Activated CD4-positive, alpha-beta memory T cell treated with anti-CD3 and anti-CD28 coated beads for 36 hours (primary cell): Measurements from ENCODE around the gene VPS37B. TPM values are rescaled to one million over a fixed set of nuclear protein-coding genes. Genes with fewer than 3 reads are reported as not detected.
"Not testable (repeated sequence)": the region's sequence is repeated elsewhere in the genome, so short reads cannot be mapped to it uniquely, and the experiment has no call there.

Experiments used
- CTCF ChIA-PET: fragments of 350-600 bp; sonication (Branson Sonifier 250); formaldehyde crosslinking; loops from one replicate; lab custom pipeline; 2021; ENCODE audit warnings: antibody characterized with exemption, inconsistent platforms; lab: Charles Lee
- POLR2A ChIA-PET: fragments of 350-600 bp; sonication (Branson Sonifier 250); formaldehyde crosslinking; loops from one replicate; lab custom pipeline; 2021; ENCODE audit warnings: antibody characterized with exemption; lab: Charles Lee
- DNase-seq: peaks from one replicate; pipeline ENCODE4 v3.0.0-alpha.2; 2020
- H3K27ac Mint-ChIP-seq: one replicate; pipeline ENCODE4 v1.8.0; 2021; ENCODE audit warnings: mixed read lengths
- H3K27me3 Mint-ChIP-seq: one replicate; pipeline ENCODE4 v1.8.0; 2021; ENCODE audit warnings: mixed read lengths
- H3K36me3 Mint-ChIP-seq: one replicate; pipeline ENCODE4 v1.8.0; 2021; ENCODE audit warnings: mixed read lengths
- H3K4me1 Mint-ChIP-seq: one replicate; pipeline ENCODE4 v1.8.0; 2021; ENCODE audit warnings: low read depth, mixed read lengths
- H3K4me3 Mint-ChIP-seq: one replicate; pipeline ENCODE4 v1.8.0; 2021; ENCODE audit warnings: mild to moderate bottlenecking, mixed read lengths
- H3K9me3 Mint-ChIP-seq: one replicate; pipeline ENCODE4 v1.8.0; 2021; ENCODE audit warnings: mixed read lengths
- intact Hi-C: fragments of 100-400 bp; cut with micrococcal nuclease; formaldehyde crosslinking; loops from one replicate; pipeline ENCODE4 v1.15.1; 2023
- total RNA-seq, 2 experiments: library from RNA; stranded (reverse); gene quantifications; one replicate each; pipeline ENCODE4 v1.2.3, GENCODE V29; 2021

The VPS37B gene
- total RNA-seq, 2 experiments from 2014 or later, result 10.0 to 10.4 TPM

DNA sequence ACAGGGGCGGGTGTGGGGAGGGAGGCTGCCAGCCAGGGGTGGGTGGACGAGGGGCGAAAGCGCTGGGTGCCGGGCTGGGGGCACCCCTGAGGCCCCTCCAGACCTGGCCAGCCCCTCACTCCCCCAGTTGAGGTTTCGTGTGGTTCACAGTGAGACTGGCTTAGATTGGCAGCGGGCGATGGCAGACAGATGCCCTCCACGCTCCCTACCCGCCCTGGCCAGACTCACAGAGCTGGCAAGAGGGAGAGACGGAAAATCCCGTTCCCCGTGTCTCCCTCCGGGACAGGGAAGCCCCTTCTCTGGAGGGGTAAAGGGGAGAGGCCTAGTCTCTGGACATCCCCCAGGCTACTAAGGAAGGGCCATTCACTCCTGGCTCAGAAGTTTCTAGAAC is 33.2 kb upstream of the VPS37B start:
- no peak overlapping the region for H3K27ac Mint-ChIP-seq
- no peaks in the 10 kb centered on the region for H3K9me3 Mint-ChIP-seq
- CTCF ChIA-PET, result interaction anchor here (0.9 kb wide), 1 partner anchor 68 kb away, joined by 3 read pairs; no protein-coding TSS in a partner anchor
- DNase-seq, result no peak
- no peak overlapping the region for H3K4me3 Mint-ChIP-seq
- intact Hi-C loops, result no loop called here
- POLR2A ChIA-PET, result no interaction called here
- H3K4me1 Mint-ChIP-seq, result no peaks in the 10 kb centered on the region
- no peaks in the 10 kb centered on the region for H3K27me3 Mint-ChIP-seq
- H3K36me3 Mint-ChIP-seq, result no peaks in the 10 kb centered on the region

DNA sequence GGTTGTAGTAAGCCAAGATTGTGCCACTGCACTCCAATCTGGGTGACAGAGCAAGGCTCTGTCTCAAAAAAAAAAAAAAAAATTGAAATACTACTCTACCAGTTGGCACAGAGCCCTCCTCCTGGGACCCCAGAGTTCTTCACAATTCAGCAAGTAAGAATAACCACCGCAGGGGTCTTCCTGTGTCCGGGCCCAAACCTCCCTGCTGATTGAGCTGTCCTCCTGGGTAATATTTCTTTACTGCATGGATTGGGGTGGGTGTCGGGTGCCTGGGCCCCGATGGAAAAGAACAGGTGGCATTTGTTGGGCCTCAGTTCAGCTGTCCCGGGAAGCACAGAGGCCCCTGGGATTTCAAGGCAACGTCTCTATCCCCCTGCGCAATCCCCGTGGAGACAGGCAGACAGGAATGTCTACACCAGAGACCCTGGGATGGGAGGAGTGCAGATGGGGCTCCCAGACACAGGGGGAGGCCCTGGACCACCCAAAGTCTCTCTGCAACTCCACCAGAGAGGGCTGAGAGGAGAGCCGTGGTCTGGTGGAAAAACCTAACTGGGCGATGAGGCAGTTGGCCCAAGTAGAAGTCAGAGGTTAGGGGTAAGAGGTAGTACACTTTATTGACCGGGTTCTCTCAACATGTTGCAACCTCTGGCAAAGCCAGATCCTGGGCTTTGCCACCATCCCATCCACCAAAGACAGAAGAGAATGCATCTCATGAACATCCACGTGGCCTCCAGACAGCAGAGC is 32.7 kb upstream of the VPS37B start:
- Mint-ChIP-seq H3K4me3 (no peak overlapping the region), H3K27me3 (no peaks in the 10 kb centered on the region), H3K4me1 (no peaks in the 10 kb centered on the region), H3K27ac (no peak overlapping the region), H3K9me3 (no peaks in the 10 kb centered on the region), H3K36me3 (no peaks in the 10 kb centered on the region)
- no peak for DNase-seq
- ChIA-PET CTCF (interaction anchor here (0.9 kb wide), 1 partner anchor 68 kb away, joined by 3 read pairs; no protein-coding TSS in a partner anchor), POLR2A (no interaction called here)
- intact Hi-C loops, result no loop called here

DNA sequence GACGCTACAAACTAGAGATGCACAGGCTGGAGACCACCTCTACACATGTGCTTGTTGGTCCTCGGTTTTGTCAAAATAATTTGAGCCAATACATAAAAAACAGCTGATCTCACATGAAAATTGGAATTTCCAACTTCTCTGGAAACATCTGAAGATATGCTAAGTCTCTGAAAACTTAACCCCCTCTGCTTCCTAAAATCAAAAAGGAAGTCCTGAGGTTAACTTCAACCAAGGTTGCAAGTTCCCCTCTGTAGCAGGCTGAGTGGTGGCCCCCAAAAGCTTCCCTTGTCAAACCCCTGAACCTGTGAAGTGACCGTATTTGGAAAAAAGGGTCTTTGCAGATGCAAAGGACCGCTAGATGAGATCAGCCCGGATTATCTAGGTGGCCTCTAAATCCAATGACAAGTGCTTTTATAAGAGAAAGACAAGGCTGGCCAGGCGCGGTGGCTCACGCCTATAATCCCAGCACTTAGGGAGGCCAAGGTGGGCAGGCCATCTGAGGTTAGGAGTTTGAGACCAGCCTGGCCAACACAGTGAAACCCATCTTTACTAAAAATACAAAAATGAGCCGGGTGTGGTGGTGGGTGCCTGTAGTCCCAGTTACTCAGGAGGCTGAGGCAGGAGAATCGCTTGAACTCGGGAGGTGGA is 32.0 kb upstream of the VPS37B start:
- ChIA-PET POLR2A (no interaction called here), CTCF (interaction anchor here (0.9 kb wide), 1 partner anchor 67 kb away, joined by 3 read pairs; no protein-coding TSS in a partner anchor)
- Mint-ChIP-seq H3K27me3 (no peaks in the 10 kb centered on the region), H3K4me3 (no peak overlapping the region), H3K9me3 (no peaks in the 10 kb centered on the region), H3K27ac (no peak overlapping the region), H3K36me3 (no peaks in the 10 kb centered on the region), H3K4me1 (no peaks in the 10 kb centered on the region)
- no peak for DNase-seq
- intact Hi-C loops, result no loop called here

DNA sequence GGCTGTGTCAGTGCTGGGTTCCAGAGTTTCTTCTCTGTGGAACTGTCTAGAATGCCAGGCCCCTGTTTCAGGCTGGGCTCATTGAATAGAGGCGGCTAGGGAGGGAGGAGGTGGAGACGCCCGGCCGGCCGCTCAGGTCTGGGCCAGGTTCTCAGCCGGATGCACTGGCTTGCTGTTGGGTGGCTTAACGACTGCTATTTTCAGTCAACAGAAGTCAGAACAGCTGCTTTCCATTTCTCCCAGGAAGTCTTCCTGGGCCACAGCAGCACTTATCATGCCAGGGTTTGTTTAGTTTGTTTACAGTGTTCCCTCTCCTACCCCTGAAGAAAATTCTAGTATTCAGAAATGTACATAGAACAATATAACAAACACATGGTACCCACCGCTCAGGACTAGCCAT is 26.0 kb upstream of the VPS37B start:
- no peak for DNase-seq
- H3K36me3 Mint-ChIP-seq, result no peaks in the 10 kb centered on the region
- no peaks in the 10 kb centered on the region for H3K27me3 Mint-ChIP-seq
- no peaks in the 10 kb centered on the region for H3K4me1 Mint-ChIP-seq
- ChIA-PET POLR2A (no interaction called here), CTCF (no interaction called here)
- no peak overlapping the region for H3K27ac Mint-ChIP-seq
- no peaks in the 10 kb centered on the region for H3K9me3 Mint-ChIP-seq
- intact Hi-C loops, result no loop called here
- H3K4me3 Mint-ChIP-seq, result no peak overlapping the region

DNA sequence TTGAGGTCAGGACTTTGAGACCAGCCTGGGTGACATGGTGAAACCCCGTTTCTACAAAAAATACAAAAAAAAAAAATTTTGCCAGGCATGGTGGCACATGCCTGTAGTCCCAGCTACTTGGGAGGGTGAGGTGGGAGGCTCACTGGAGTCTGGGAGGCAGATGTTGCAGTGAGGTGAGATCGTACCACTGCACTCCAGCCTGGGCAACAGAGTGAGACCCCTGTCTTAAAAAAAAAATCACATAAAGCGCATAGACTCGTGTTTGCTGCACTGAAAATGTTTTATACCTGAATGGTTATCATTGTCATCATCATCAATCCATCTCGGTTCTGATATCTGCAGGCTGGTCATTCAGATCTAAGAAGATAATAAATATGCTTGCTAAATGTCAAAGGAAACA is 24.8 kb upstream of the VPS37B start:
- Mint-ChIP-seq H3K4me1 (peaks cover 3% of the 10 kb centered on the region), H3K9me3 (no peaks in the 10 kb centered on the region), H3K36me3 (no peaks in the 10 kb centered on the region), H3K4me3 (no peak overlapping the region), H3K27me3 (no peaks in the 10 kb centered on the region), H3K27ac (no peak overlapping the region)
- ChIA-PET POLR2A (no interaction called here), CTCF (no interaction called here)
- no peak for DNase-seq
- intact Hi-C loops, result no loop called here

DNA sequence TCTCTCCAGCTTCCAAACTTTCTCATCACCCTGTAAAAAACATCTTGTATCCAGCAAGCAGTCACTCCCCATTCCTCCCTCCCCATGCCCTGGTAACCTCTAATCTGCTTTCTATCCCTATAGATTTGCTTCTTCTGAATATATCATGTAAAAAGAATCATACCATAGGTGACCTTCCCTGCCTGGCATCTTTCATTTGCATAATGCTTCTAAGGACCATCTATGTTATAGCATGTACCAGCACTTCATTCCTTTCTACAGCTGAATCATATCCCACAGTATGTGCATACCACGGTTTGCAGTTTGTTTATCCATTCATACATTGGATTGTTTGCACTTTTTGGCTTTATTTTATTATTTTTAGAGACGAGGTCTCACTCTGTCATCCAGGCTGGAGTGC is 22.9 kb upstream of the VPS37B start:
- POLR2A ChIA-PET, result no interaction called here
- Mint-ChIP-seq H3K4me3 (no peak overlapping the region), H3K9me3 (no peaks in the 10 kb centered on the region), H3K27me3 (no peaks in the 10 kb centered on the region), H3K4me1 (peaks cover 3% of the 10 kb centered on the region), H3K36me3 (no peaks in the 10 kb centered on the region), H3K27ac (no peak overlapping the region)
- CTCF ChIA-PET, result no interaction called here
- intact Hi-C loops, result no loop called here
- DNase-seq, result no peak

DNA sequence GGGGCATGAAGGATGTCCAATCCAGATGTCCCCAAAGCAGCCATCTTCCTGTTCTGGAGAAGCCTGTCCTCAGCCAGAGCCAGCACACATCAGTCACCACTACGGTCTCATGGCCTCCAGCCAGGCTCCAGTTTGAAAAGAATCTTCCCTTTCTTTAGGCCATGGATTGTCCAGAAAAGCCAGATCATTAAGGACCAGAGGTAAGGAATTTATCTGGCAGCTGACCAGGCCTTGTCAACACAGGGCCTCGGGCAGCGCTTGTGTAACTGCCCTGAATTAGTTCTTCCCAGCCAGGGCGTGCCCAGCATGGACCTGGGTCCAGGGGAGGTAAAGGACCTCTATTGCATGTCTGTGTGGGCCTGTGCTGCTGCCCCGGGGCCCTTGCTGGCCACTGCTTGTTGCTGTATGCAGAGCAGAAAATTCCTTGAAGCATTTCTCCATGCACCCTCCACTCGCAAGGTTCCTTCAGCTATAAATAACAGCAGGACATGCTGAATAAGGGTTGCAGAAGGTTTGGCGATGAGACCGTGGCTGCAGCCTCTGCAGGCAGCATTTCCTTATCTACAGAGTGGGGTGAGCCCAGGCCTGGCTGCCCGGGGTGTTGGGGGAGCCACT is 21.7 kb upstream of the VPS37B start:
- Mint-ChIP-seq H3K27me3 (no peaks in the 10 kb centered on the region), H3K9me3 (no peaks in the 10 kb centered on the region), H3K27ac (no peak overlapping the region), H3K4me1 (peaks cover 3% of the 10 kb centered on the region), H3K4me3 (no peak overlapping the region), H3K36me3 (no peaks in the 10 kb centered on the region)
- intact Hi-C loops, result no loop called here
- CTCF ChIA-PET, result no interaction called here
- POLR2A ChIA-PET, result no interaction called here
- no peak for DNase-seq

DNA sequence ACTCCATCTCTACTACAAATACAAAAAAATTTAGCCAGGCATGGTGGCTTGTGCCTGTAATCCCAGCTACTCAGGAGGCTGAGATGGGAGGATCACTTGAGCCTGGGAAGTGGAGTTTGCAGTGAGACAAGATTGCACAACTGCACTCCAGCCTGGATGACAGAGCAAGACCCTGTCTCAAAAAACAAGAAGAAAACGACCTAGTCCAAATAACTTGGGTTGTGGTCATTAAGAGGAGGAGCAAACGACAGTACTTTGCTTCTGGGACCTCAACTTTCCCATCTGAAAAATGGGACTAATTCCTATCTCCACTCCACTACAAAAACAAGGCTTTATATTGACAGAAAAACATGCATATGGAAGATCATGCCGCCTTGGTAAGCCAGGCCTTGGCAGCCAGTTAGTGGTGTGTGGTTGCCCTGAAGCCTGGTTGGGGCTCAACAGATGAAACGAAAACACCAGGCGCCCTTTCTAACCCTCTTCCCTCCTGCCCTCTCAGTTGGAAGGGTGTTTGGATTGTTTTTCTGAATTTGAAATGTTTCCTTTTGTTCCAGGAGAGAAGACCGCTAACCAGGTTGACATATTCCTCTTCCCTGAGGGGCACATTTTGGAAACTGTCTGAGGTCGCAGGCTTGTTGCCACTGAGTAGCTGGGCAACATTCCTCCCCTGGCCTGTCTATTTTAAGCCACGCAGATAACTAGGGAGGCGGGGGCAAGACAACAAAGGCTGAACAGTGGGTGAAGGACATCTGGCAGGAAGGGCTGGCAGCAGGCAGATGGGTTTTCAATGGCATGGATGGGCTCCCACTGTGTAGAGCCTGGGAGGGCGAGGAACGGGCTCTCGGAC is 13.7 kb upstream of the VPS37B start:
- POLR2A ChIA-PET, result no interaction called here
- Mint-ChIP-seq H3K4me1 (no peaks in the 10 kb centered on the region), H3K9me3 (no peaks in the 10 kb centered on the region), H3K27ac (no peak overlapping the region), H3K27me3 (no peaks in the 10 kb centered on the region), H3K36me3 (no peaks in the 10 kb centered on the region), H3K4me3 (no peak overlapping the region)
- no peak for DNase-seq
- intact Hi-C loops, result no loop called here
- CTCF ChIA-PET, result interaction anchor here (0.6 to 0.8 kb wide), 2 partner anchors 19 to 30 kb away, joined by 3 read pairs; no protein-coding TSS in a partner anchor

DNA sequence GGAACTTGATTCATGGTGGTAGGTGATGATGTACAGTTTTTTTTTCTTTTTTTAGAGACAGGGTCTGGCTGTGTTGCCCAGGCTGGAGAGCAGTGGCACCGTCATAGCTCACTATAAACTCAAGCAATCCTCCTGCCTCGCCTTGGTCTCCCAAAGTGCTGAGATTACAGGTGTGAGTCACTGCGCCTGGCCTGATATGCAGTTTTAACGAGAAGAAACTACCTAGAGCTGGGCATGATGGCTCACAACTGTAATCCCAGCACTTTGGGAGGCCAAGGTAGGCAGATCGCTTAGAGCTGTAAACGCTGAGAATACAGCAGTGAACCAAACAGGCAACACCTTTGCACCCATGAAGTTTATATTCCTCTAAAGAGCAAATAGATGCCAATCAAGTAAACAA is 13.0 kb upstream of the VPS37B start:
- CTCF ChIA-PET, result interaction anchor here (0.5 to 0.8 kb wide), 3 partner anchors 15 to 329 kb away, joined by 3 to 5 read pairs (median 4); no protein-coding TSS in a partner anchor
- Mint-ChIP-seq H3K36me3 (no peaks in the 10 kb centered on the region), H3K27ac (no peak overlapping the region), H3K4me1 (no peaks in the 10 kb centered on the region), H3K4me3 (no peak overlapping the region), H3K9me3 (no peaks in the 10 kb centered on the region), H3K27me3 (no peaks in the 10 kb centered on the region)
- no peak for DNase-seq
- POLR2A ChIA-PET, result no interaction called here
- intact Hi-C loops, result no loop called here

DNA sequence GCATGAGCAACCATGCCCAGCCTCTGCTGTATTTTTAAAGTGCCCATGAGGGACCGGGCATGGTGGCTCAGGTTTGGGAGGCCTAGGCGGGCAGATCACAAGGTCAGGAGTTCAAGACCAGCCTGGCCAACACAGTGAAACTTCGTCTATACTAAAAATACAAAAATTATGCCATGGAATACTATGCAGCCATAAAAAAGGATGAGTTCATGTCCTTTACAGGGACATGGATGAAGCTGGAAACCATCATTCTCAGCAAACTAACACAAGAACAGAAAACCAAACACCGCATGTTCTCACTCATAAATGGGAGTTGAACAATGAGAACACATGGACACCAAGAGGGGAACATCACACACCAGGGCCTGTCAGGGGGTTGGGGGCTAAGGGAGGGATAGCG is 9.3 kb upstream of the VPS37B start:
- H3K27ac Mint-ChIP-seq, H3K27me3 Mint-ChIP-seq, intact Hi-C loops, POLR2A ChIA-PET, H3K9me3 Mint-ChIP-seq, H3K36me3 Mint-ChIP-seq, DNase-seq, H3K4me3 Mint-ChIP-seq: not testable (repeated sequence)
- CTCF ChIA-PET, result interaction anchor here (1.7 kb wide), 1 partner anchor 44 kb away, joined by 4 read pairs; no protein-coding TSS in a partner anchor
- H3K4me1 Mint-ChIP-seq, result peaks cover 10% of the 10 kb centered on the region

DNA sequence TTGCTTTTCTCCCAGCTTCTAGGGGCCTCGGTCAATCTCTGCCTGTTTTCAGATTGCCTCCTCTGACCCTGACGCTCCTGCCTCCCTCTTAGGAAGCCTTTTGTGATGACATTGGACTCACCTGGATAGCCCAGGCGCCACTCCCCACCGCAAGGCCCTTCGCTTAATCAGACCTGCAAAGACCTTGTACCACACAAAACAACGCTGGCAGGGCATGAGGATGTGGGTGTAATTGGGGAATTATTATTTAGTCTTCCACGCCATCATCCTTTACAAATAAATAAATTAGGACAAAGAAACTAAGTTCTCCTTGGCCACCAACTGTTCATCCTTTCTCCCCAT is 7.7 kb upstream of the VPS37B start:
- Mint-ChIP-seq H3K4me1 (peaks cover 24% of the 10 kb centered on the region), H3K9me3 (no peaks in the 10 kb centered on the region), H3K27ac (no peak overlapping the region), H3K36me3 (no peaks in the 10 kb centered on the region), H3K4me3 (no peak overlapping the region), H3K27me3 (no peaks in the 10 kb centered on the region)
- CTCF ChIA-PET, result interaction anchor here (1.7 kb wide), 1 partner anchor 43 kb away, joined by 4 read pairs; no protein-coding TSS in a partner anchor
- intact Hi-C loops, result no loop called here
- POLR2A ChIA-PET, result no interaction called here
- DNase-seq, result no peak
